ENCODE results near the gene KCNQ4. TPM values are rescaled to one million over a fixed set of nuclear protein-coding genes. Genes with fewer than 3 reads are reported as not detected.

Gene KCNQ4
- polyA plus RNA-seq, 2 of the 4 experiments (the other 2 are of a cell fraction) = 0.08 to 0.17 TPM

GRCh38 chr1:40808002-40808401 is 24.4 kb downstream of the KCNQ4 start (continued):
- TF ChIP-seq REST (IDR thresholded peaks at IDR 0.05) = no peak
- TF ChIP-seq FOSB (CRISPR knock-in tag; IDR thresholded peaks at IDR 0.05) = no peak

DNA sequence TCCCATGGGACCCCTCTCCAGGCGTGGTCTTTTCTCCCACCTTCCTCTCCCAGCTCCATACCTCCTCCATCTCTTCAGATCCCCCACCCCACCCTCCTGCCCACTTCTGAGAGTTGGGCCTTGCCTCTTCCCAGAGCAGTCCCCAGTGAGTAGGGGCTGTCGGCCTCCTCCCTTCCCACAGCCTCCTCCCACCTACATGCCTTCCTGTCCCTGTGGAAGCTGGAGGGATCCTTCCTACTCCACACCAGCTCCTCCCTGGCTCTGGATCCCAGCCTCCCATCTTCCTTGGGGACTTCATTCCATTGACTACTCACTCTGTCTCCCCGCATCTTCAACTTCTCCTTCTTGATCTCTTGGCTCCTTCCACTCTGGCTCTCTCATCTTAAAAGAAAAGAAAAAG is 24.9 kb downstream of the KCNQ4 start:
- H3K4me1 ChIP-seq = no peaks in the 10 kb centered on the region
- no peaks in the 10 kb centered on the region for H3K9me3 ChIP-seq
- ATAC-seq (no peak), FAIRE-seq (no peak), DNase-seq (ENCODE audit: low read depth in 1 of 2, low spot score in 1 of 2) (no peak)
- 62% methylated on average over 3 of the region's 3 CpGs for WGBS (ENCODE audit: missing lambda C conversion rate)
- ChIA-PET CTCF (interaction anchor here (1.9 kb wide), 1 partner anchor 34 kb away, joined by 4 read pairs; no protein-coding TSS in a partner anchor), POLR2A (no interaction called here)
- no peak overlapping the region for H3K27ac ChIP-seq
- no peak overlapping the region for H3K4me2 ChIP-seq
- TF ChIP-seq RCOR1 (IDR thresholded peaks at IDR 0.05; ENCODE audit: low read depth, low read length) = no peak
- TF ChIP-seq CHD4 (IDR thresholded peaks at IDR 0.05; ENCODE audit: borderline replicate concordance) = no peak
- TF ChIP-seq EHF (CRISPR knock-in tag; IDR thresholded peaks at IDR 0.05) = no peak
- TF ChIP-seq ZC3H11A (IDR thresholded peaks at IDR 0.05) = no peak
- no peak for TF ChIP-seq NPAS2 (CRISPR knock-in tag; IDR thresholded peaks at IDR 0.05; ENCODE audit: borderline replicate concordance)
- no peak for TF ChIP-seq BHLHE40 (IDR thresholded peaks at IDR 0.05; ENCODE audit: low read depth, low read length)
- TF ChIP-seq, protein P1, sequence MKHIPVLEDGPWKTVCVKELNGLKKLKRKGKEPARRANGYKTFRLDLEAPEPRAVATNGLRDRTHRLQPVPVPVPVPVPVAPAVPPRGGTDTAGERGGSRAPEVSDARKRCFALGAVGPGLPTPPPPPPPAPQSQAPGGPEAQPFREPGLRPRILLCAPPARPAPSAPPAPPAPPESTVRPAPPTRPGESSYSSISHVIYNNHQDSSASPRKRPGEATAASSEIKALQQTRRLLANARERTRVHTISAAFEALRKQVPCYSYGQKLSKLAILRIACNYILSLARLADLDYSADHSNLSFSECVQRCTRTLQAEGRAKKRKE (CRISPR knock-in tag; IDR thresholded peaks at IDR 0.05; ENCODE audit: low read depth) = no peak
- no peak for TF ChIP-seq JUN (IDR thresholded peaks at IDR 0.05)
- TF ChIP-seq GATA3 (IDR thresholded peaks at IDR 0.05; ENCODE audit: borderline replicate concordance) = no peak
- TF ChIP-seq, protein P2, sequence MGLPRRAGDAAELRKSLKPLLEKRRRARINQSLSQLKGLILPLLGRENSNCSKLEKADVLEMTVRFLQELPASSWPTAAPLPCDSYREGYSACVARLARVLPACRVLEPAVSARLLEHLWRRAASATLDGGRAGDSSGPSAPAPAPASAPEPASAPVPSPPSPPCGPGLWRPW (IDR thresholded peaks at IDR 0.05) = no peak
- no peak for TF ChIP-seq CHD2 (IDR thresholded peaks at IDR 0.05; ENCODE audit: low read length, partially characterized antibody)
- TF ChIP-seq NR3C1 (IDR thresholded peaks at IDR 0.05) = no peak
- TF ChIP-seq KDM5A (IDR thresholded peaks at IDR 0.05) = no peak
- no peak for TF ChIP-seq SMC3 (IDR thresholded peaks at IDR 0.05)
- no peak for TF ChIP-seq EP300 (IDR thresholded peaks at IDR 0.05)
- TF ChIP-seq REST (IDR thresholded peaks at IDR 0.05) = no peak
- TF ChIP-seq, protein P3, sequence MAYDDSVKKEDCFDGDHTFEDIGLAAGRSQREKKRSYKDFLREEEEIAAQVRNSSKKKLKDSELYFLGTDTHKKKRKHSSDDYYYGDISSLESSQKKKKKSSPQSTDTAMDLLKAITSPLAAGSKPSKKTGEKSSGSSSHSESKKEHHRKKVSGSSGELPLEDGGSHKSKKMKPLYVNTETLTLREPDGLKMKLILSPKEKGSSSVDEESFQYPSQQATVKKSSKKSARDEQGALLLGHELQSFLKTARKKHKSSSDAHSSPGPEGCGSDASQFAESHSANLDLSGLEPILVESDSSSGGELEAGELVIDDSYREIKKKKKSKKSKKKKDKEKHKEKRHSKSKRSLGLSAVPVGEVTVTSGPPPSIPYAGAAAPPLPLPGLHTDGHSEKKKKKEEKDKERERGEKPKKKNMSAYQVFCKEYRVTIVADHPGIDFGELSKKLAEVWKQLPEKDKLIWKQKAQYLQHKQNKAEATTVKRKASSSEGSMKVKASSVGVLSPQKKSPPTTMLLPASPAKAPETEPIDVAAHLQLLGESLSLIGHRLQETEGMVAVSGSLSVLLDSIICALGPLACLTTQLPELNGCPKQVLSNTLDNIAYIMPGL (CRISPR knock-in tag; IDR thresholded peaks at IDR 0.05; ENCODE audit: borderline replicate concordance) = no peak
- TF ChIP-seq SREBF2 (IDR thresholded peaks at IDR 0.05) = no peak
- H3K4me3 ChIP-seq = no peak overlapping the region
